ENCODE measurements around the gene TBC1D20. TPM values are rescaled to one million over a fixed set of nuclear protein-coding genes. Genes with fewer than 3 reads are reported as not detected.

Gene TBC1D20
- total RNA-seq, 1 donor from 2014 or later = 40.6 TPM

- Histone ChIP-seq H3K4me2 (ENCODE audit: low read length) (peak within 1 kb of the TSS; percentile 91), H3K27me3 (ENCODE audit: insufficient read depth, low read length) (no peaks in the 10 kb centered on the region), H3K9ac (ENCODE audit: low read length) (peak within 1 kb of the TSS; percentile 94), H3K79me2 (ENCODE audit: insufficient read depth, low read length) (peaks cover 41% of the 10 kb centered on the region), H3K4me3 (ENCODE audit: insufficient read depth, low read depth, low read length) (peak within 1 kb of the TSS; percentile 96), H3K9me3 (ENCODE audit: insufficient read depth, low read depth, low read length) (no peaks in the 10 kb centered on the region), H2AFZ (ENCODE audit: low read depth, low read length) (peak within 1 kb of the TSS; percentile 94), H4K20me1 (ENCODE audit: insufficient read depth, low read length) (peaks cover 20% of the 10 kb centered on the region), H3K4me1 (ENCODE audit: insufficient read depth, low read length) (peaks cover 13% of the 10 kb centered on the region), H3K27ac (ENCODE audit: low read depth, low read length) (peak within 1 kb of the TSS; percentile 72), H3K36me3 (ENCODE audit: insufficient read depth, low read length) (peaks cover 16% of the 10 kb centered on the region)
- TF ChIP-seq EZH2 (IDR thresholded peaks at IDR 0.05; ENCODE audit: insufficient read depth, low read length) (no peak), CTCF (IDR thresholded peaks at IDR 0.05; ENCODE audit: insufficient read depth, low read depth, low read length) (no peak)
- no peaks in the 10 kb centered on the region for H3K27me3 Mint-ChIP-seq (ENCODE audit: low read depth, unreplicated experiment)
- peaks cover 19% of the 10 kb centered on the region for H3K4me1 Mint-ChIP-seq (ENCODE audit: low read depth, unreplicated experiment)
- no peaks in the 10 kb centered on the region for H3K9me3 Mint-ChIP-seq (ENCODE audit: unreplicated experiment)
- peak; percentile 54 for DNase-seq (ENCODE audit: low read depth)
- no peak for FAIRE-seq
- H3K4me3 Mint-ChIP-seq (ENCODE audit: unreplicated experiment) = peak within 1 kb of the TSS; percentile 97
- peak within 1 kb of the TSS; percentile 97 for H3K27ac Mint-ChIP-seq (ENCODE audit: unreplicated experiment)
- peaks cover 27% of the 10 kb centered on the region for H3K36me3 Mint-ChIP-seq (ENCODE audit: low read depth, unreplicated experiment)
Measured at GRCh38 chr20:407953-408842, 54.1 kb downstream of the TBC1D20 start, which contains the start of gene RBCK1. TSS of gene RBCK1 (plus strand) at chr20:408299. CDS start at chr20:408758, 459 bp downstream.

GRCh38 chr20:407133-407952 lies 55.0 kb downstream of the TBC1D20 start:
- DNase-seq (ENCODE audit: low read depth) = peak; percentile 51
- Histone ChIP-seq H3K27me3 (ENCODE audit: insufficient read depth, low read length) (no peaks in the 10 kb centered on the region), H2AFZ (ENCODE audit: low read depth, low read length) (peak overlapping the region; percentile 94), H3K4me1 (ENCODE audit: insufficient read depth, low read length) (peaks cover 13% of the 10 kb centered on the region), H3K36me3 (ENCODE audit: insufficient read depth, low read length) (peaks cover 16% of the 10 kb centered on the region), H3K9me3 (ENCODE audit: insufficient read depth, low read depth, low read length) (no peaks in the 10 kb centered on the region), H4K20me1 (ENCODE audit: insufficient read depth, low read length) (peaks cover 13% of the 10 kb centered on the region), H3K27ac (ENCODE audit: low read depth, low read length) (peak overlapping the region; percentile 52), H3K4me3 (ENCODE audit: insufficient read depth, low read depth, low read length) (peak overlapping the region; percentile 61), H3K4me2 (ENCODE audit: low read length) (peak overlapping the region; percentile 90), H3K9ac (ENCODE audit: low read length) (peak overlapping the region; percentile 72), H3K79me2 (ENCODE audit: insufficient read depth, low read length) (peaks cover 34% of the 10 kb centered on the region)
- TF ChIP-seq EZH2 (IDR thresholded peaks at IDR 0.05; ENCODE audit: insufficient read depth, low read length) (no peak), CTCF (IDR thresholded peaks at IDR 0.05; ENCODE audit: insufficient read depth, low read depth, low read length) (peak; percentile 17)
- Mint-ChIP-seq H3K36me3 (ENCODE audit: low read depth, unreplicated experiment) (peaks cover 23% of the 10 kb centered on the region), H3K27me3 (ENCODE audit: low read depth, unreplicated experiment) (no peaks in the 10 kb centered on the region), H3K4me3 (ENCODE audit: unreplicated experiment) (peak overlapping the region; percentile 89), H3K4me1 (ENCODE audit: low read depth, unreplicated experiment) (peaks cover 18% of the 10 kb centered on the region), H3K9me3 (ENCODE audit: unreplicated experiment) (no peaks in the 10 kb centered on the region), H3K27ac (ENCODE audit: unreplicated experiment) (peak overlapping the region; percentile 97)
- FAIRE-seq = no peak

All from astrocyte (in vitro differentiated cells and primary cell).